Measurements from ENCODE around the gene IGFL1.
"Not testable (repeated sequence)": the region's sequence is repeated elsewhere in the genome, so short reads cannot be mapped to it uniquely, and the experiment has no call there.

Gene IGFL1

GRCh38 chr19:46254776-46255175, 25.2 kb downstream of the IGFL1 start:
- DNase-seq, result no peak
- intact Hi-C loops (cut with DNase I), result no loop called here

- no peak for DNase-seq
- intact Hi-C loops (cut with DNase I), result no loop called here
Observed at GRCh38 chr19:46256855-46257254, 27.3 kb downstream of the IGFL1 start.

GRCh38 chr19:46261501-46261900, 32.0 kb downstream of the IGFL1 start:
- DNase-seq; intact Hi-C loops (cut with DNase I): not testable (repeated sequence)

- intact Hi-C loops (cut with DNase I); DNase-seq: not testable (repeated sequence)
Observed at GRCh38 chr19:46262684-46263296, 33.2 kb downstream of the IGFL1 start.

GRCh38 chr19:46264801-46265200, 35.3 kb downstream of the IGFL1 start:
- intact Hi-C loops (cut with DNase I), result loop anchor here (5.0 kb wide), 1 partner anchor 188 kb away; no protein-coding TSS in a partner anchor
- DNase-seq, result not testable (repeated sequence)

GRCh38 chr19:46265217-46265828, 35.8 kb downstream of the IGFL1 start:
- intact Hi-C loops (cut with DNase I), result loop anchor here (5.0 kb wide), 1 partner anchor 188 kb away; no protein-coding TSS in a partner anchor
- DNase-seq, result peak; percentile 15 to 90 (median 71)

- intact Hi-C loops (cut with DNase I), result loop anchor here (5.0 kb wide), 1 partner anchor 192 kb away; no protein-coding TSS in a partner anchor
Observed at GRCh38 chr19:46269101-46269500, 39.6 kb downstream of the IGFL1 start.

GRCh38 chr19:46270521-46271256, 41.1 kb downstream of the IGFL1 start:
- intact Hi-C loops (cut with DNase I), result no loop called here
- DNase-seq, result no peak

More at GRCh38 chr19:46269101-46269500, 39.6 kb downstream of the IGFL1 start:
- no peak for DNase-seq

- intact Hi-C loops (cut with DNase I), result no loop called here
- no peak for DNase-seq
Observed at GRCh38 chr19:46271481-46272197, 42.1 kb downstream of the IGFL1 start.

- intact Hi-C loops (cut with DNase I); DNase-seq: not testable (repeated sequence)
Observed at GRCh38 chr19:46273931-46274330, 44.4 kb downstream of the IGFL1 start.

GRCh38 chr19:46279177-46279576, 49.6 kb downstream of the IGFL1 start:
- intact Hi-C loops (cut with DNase I), result no loop called here
- DNase-seq, result no peak
